SKM-1 treated with dmso at 0.1 percent for 144 hours (cell line): Measurements from ENCODE around the gene FSD2.
A peak's percentile ranks its signal among the peaks of the same experiment; 100 is the strongest.

Experiments
- DNase-seq: peaks from one replicate; lab custom pipeline; 2025; ENCODE audit not compliant: unreplicated experiment; lab: John Stamatoyannopoulos, UW

The FSD2 gene, protein sequence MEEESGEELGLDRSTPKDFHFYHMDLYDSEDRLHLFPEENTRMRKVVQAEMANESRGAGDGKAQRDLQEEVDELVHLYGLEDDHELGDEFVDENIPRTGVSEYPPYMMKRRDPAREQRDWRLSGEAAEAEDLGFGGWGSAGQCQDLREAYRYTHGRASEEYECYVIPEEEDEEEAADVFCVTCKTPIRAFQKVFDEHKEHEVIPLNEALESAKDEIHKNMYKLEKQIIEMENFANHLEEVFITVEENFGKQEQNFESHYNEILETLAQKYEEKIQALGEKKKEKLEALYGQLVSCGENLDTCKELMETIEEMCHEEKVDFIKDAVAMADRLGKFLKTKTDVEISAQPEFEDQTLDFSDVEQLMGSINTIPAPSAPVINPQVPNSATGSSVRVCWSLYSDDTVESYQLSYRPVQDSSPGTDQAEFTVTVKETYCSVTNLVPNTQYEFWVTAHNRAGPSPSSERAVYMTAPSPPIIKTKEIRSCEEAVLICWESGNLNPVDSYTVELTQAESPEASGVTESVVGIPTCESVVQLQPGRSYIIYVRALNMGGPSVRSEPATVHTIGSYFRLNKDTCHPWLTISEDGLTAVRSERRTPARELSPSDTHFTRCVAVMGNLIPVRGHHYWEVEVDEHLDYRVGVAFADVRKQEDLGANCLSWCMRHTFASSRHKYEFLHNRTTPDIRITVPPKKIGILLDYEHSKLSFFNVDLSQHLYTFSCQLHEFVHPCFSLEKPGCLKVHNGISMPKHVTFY

DNA sequence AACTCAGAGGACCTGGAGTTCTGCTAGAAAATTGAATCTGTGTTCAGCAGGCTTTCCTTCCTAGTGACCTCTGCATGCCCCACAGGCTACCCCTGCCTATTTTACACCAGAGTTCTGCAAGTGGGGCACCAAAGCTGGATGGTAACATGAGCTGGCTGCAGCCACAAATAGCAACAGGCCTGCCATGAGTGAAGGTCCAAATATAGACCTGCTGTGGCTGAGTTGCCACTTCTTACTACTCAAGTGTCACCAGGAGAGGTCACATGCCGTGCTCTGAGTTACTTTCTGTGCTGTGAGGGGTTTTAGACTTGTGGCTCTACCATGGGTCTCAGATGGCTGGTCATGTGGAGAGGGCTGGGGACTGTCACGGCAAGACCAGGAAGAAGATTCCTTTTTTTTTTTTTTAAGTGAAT is at the start of gene FSD2:
FSD2 (minus strand) TSS at position 76 of the 413 bp plus-strand sequence. CDS start 18,679 bp downstream, outside the sequence.
- peak; percentile 20 for DNase-seq

DNA sequence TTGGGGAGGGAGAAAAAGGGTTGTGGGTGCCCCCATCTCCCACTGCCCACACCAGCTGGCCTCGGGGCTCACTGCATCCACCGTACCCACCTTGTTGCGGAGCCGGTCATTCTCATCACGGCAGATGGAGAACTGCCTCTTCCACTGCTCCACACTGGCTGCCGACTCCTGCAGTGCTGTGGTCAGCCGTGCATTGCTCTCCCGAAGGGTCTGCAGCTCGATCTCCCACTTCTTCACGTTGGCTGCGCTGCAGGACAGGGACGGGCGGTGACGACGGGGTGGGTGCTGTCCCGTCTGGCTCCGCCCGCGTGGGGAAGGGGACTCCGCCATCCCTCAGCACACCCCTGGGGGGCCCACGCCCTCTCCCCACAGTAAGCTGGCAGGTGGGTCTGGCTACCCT is 48.7 kb upstream of the FSD2 start:
- DNase-seq = no peak

DNA sequence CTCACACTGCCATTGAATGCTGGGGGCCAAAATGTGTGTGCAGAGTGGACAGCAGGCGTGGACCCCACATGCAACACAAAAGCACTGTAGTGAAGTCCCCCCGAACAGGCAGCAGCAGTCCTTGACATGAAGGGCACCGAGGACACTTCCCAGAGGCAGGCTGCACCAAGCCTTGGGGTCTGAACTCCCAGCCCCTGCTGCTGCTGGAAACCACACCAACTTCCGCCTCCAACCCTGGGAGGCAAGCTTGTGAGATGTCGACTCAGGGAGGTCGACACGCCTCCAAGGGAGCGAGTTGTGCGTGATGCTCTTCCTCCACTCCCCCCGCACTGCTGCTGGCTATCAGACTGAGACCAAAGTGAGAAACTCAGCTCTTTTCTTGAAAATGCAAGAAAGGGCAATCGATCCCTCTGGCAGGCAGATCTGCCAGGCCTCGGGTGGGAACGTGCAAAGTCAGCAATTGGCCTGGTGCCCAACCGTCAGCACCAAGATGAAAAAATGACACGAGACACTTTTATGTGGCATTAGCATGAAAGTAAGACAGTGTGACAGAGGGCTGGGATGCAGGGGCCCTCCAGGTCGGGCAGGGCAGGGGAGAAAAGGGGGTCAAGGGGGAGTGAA is 47.2 kb upstream of the FSD2 start:
- no peak for DNase-seq

DNA sequence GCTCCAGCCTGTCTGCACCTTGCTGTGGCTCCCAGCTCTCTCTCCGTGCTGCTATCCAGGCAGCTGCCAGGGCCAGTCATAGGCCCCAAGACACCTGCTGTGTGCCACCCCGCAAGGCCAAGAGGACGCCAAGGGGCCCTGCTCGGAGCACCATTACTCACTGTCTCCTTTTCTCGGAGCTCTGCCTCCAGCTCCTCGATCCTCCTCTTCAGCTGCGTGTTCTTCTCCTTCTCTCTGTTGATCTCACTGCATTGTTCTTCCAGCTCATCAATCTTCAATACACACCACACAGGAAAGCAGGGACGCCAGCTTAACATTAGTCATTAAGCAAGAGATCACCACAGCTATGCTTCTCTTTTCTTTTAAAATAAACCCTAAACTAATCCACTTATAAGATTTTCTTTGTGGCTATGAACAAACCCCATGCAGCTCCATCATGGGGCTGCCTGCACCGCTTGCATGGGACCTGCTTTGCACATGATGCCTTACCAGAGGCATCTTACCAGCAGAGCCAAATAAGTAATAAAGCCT is 46.2 kb upstream of the FSD2 start:
- DNase-seq = no peak

DNA sequence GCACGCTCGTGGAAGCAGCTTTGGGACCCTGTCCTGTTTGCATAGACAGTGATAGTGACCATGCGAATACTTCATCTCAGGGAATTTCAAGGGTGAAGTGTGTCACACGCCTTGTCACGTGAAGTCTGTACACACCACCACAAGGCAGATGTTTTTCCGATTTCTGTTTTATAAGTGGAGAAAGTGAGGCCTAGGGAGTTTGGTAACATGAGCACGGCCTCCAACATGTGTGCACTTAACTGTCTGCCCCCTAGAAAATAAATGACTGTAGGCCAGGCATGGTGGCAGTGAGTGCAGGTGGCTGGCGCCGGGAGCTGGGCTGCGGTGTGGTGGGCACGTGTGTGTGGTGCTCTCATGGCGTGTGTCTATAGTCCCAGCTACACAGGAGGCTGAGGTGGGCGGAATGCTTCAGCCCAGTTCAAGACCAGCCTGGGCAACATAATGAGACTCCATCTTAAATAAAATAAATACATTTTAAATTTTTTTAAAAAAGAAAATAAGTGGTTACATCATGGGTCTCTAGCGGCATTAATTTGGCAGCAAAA is 45.5 kb upstream of the FSD2 start:
- no peak for DNase-seq

DNA sequence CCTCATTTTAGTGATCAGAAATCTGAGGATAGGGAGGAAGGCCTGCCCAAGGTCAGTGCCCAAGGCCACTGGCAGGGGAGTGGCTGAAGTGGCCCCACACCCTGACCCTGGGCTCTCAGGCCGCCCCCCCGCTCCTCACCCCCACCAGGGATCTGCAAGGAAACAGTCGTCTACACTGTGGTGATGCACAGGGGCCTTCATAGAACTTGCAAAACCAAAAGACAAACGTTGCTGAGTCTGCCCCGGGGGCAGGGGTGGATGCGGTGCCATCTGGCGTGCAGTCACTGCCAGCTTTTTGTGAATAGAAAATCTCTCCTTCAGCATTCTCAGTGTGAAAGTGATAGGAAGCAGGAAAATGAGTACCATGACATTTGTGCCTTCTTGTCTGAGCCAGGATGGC is 44.9 kb upstream of the FSD2 start:
- no peak for DNase-seq

DNA sequence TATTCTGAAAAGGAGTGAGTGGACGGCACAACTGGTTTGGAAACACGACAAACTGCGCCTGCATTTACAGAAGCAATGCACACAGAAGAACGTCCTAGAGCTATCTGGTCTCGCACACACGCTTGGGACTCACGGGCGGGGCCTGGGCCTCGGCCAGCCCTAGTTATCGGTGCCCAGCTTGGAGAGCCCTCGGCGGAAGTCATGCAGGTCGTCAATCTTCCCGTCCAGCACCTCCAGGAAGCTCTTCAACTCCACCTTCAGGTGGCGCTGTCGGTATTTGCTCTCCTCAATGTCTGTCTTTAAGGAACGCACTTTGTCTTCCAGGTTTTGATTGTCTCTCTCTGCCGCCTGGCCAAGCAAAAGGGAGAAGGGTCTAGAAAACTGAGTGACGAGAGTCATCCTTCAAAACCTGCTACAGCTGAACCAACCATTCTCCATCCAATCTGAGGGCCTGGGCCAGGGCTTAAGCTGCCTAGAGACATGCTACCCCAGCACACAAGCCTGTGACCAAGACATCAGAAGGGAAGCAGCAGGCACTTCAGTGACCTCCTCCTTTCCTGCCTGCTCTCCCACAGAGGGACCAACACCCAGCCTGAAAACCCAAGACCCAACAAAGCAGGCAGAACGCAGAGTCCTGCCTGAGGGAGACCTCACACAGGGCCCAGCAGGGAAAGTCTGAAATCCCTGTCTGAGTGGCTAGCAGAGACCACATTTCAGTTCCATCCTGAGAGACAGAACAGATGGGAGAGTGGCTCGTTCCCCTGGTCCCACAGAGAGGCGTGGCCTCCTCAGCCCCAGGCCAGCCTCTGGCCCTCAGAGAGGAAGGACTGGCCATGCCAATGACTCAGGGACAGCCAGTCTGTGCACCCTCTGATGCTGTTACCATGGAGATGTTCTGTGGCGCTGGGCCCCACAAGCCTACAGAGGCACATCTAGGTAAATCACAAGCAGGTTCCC is 44.0 kb upstream of the FSD2 start:
- DNase-seq = peak; percentile 65

DNA sequence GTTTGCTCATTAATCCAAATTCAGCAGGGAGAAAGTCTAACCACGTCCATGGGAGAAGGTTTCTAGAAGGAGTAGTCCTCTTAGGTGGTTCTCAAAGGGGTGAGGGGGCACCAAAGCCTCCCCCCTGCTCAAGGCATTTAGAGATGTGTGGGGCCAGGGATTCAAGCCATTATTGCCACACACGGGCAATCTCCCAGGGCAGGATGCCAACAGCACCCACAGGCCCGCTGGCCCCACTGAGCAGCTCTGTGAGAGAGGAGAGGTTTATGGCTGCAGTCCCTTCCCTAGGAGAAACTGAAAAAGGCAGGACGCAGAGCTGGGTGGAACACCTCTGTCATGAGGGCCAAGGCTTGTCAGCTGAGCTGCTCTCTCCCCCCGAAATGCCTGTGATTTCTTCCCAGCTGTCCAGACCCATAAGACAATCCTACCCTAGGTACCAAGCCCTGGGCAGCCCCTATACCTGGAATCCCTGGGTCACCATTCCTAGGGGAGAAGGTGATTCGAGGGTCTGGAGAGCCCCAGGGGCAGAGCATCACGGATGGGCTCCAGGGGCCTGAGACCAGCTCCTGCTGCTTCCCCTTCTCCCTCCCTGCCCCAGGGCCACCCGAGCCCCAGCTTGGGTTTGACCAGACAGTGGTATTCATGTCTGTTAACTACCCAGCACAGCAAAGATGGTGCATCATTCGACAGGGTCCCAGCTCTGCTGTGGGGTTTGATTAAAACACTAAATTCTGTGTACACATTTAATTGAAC is 42.5 kb upstream of the FSD2 start:
- DNase-seq = no peak

DNA sequence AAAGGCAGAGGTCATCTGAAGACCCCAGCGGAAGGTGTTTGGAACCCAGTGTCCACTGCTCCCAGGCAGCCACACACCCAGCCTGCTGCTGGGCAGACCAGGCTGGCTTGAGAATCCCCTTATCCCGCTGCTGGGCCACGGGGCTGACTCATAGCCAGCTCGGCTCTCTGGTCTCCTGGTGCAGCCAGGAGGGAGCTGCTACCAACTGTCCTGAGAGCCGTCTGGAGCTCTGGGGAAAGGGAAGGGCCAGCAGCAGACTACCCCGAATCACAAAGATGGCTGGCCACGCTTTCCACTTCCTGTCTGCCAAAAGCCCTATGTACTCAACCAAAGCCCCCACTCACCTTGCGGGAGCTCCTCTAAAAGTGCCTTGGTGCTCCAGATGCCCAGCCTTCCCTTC is 41.8 kb upstream of the FSD2 start:
- no peak for DNase-seq

DNA sequence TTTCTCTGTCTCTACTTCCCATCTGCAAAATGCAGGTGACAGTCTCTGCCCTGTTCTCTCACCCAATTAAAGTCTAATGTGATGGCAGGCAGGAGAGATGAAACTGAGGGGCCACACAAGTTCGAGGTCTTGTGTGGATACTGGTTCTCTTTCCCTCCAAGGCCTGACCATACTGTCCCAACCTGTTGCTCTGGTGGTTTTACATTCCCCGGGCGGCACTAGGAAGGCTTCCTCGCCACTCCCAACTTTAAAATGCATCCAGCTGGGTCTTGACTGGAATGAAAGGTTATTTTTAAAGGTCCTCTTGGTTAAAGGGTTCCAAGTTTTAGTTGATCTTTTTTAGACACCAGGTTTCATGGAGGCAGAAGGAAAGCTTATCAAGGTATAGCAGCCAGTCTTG is 40.8 kb upstream of the FSD2 start:
- no peak for DNase-seq

DNA sequence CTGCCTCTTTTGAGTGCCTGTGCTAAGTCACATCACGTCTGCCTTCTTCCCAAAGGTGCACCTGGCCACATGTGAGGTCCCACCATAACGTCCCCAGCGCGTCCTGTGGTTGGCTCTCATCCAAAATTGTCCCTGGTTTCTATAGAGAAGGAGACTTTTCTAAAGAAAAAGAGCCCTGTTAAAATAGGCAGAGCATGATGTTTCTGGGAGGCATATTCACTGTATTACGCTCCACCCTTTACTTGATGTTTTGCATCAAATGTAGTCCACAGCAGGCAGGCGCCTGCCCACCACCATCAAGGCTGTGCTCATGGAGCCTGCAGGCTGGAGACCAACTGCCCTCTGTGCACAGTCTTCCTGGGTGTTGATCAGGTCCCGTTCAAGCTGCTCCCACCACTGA is 39.8 kb upstream of the FSD2 start:
- no peak for DNase-seq

DNA sequence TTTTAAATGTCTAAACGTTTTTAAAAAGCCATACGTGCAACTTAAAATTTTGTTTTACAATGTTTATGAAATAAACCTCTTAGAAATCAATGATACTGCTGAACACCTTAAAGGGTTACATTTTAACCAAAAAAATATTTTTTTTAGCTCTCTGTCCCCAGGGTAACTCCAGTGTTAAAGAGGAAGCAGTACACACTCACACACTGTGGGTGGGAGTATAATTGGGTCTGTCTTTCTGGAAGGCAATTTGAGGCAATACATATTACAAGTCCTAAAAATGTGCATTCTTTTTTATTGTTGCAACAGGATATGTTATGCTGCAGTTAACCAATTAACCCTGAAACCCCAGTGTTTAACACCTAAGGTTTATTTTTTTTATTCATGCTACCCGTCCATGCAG is 37.7 kb upstream of the FSD2 start:
- no peak for DNase-seq

DNA sequence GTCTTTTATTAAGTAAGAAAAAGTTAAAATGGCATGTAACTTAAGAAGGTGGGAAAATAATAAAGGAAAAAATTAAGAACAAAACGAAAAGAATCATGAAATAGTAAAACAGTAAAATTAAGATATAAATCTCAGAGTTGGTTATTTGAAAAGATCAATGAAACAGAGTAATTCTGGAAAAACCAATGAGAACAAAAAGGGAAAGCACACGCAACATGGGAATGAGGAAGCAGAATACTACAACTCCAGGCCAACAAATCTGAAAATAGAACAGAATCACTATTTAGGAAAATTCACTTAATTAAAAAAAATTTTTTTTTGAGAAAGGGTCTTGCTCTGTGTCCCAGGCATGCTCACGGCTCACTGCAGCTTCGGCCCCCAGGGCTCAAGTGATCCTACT is 34.3 kb upstream of the FSD2 start:
- DNase-seq = no peak

DNA sequence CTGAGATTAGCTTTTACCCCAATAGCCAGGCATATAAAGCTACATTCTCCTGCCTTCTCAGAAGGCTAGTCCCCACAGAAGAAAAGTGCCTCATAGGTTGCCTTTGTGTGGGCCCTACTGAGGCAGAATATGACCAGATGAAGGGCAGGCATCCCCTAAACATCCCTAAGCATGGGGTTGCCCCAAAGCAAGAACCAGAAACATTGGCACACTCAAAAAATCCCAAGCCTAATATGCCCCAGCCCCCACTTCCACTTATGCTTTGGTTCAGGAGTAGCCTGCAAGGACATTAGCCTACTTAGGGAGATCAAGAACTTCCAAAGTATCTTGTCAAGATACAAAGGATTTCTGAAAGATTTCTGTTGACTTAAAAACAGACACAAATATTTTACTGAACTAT is 33.3 kb upstream of the FSD2 start:
- no peak for DNase-seq

DNA sequence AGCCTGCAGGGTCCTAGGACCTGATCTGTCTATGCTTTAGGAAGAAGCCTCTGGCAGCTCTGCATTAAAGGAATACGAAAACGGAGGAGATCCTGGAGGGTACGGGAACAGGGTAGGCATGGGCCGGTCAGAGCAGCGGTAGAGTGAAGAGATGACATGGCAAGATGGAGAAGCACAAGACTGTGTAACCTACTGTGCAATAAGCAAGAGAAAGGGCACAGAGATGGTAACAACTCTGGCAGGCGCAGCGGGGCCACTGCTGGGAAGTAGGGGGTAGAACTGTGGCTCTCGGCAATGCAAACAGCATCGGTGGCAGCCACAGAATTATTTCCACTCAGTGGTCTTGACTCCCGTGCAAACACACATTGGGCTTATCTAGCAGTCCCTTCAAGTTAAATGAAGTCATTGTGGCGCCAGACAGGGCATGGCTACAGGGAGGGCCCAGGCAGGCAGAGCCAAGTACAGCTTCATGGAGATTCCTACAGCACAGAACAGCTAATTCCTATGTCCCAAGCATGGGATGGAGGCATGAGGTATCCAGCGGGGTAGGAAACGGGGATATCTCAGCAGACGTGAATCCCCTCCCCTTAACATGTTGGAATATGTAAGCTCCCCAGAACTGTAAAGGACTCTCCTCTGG is 32.3 kb upstream of the FSD2 start:
- no peak for DNase-seq

DNA sequence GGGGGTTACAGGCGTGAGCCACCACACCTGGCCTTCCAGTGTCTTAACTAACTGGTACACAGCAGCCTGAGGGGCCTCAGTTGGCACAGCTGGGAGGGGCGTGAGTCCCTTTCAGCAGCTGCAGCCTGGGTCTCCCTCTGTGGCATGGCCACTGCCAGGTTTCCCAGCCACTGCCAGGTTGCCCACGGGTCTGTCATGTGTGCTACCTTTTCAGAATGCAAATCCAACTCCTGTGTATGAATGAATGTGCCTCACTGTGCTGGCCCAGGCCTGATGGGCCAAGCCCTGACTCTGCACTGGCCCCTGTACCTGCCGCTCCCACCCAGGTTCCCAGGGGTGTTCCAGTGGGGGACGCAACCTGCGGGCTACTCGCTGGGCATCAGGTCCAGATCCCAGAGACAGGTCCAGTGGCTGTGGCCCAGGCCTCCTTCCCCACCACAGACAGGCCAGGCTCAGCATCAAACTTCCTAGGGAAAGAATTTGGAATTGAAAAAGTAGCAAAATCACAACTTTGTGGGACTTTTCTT is 29.6 kb upstream of the FSD2 start:
- DNase-seq = no peak

DNA sequence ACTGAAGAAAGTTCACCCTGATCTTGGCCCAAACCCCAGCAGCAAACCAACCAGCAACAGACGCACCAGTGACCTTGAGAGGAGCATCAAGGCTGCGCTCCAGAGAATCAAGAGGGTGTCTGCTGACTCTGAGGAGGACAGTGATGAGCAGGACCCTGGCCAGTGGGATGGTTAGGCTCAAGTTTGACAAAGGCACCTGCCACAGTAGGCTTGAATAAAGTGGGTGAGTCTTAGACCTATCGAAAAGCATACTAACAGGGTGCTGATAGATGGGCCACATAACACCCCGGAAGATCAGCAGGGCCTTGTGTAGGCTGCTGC is 27.5 kb upstream of the FSD2 start:
- DNase-seq = no peak

DNA sequence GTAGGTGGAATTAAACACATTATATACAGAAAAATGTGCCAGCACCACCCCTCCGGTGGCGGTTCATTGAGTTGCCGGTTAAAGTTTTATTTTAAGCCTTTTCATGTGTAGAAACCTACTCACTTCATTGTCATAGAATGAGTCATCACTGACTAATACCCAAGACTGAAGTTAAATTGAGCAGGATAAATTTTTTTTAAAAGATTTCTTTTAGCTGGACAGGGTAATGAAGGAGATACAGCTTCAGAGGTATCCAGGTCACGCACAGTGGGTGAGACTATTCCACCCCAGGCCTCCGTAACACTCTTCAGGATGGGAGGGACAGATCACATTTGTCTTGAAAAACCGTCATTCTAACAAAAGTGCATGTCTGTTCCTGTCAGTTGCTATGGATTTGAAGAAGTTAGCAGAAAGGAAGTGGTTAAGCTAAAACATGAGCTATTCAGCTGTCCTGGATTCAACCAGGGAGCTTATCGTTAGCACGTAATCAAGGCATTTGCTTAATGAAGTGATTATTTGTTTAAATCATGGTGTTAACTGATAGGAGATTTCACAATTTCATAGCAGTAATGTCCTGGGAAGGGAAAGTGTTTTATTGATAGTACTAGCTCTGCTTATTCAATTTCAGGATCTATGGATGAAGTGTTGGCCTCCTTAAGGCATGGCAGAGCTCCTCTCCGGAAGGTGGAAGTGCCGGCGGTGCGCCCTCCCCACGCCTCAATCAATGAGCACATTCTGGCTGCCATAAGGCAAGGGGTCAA is 26.9 kb upstream of the FSD2 start:
- peak; percentile 84 for DNase-seq
